Heart left ventricle (tissue), 13 donors: ENCODE measurements around the gene MED27.

Experiments used
- POLR2A ChIP-seq, 2 donors: fragments of 450-650 bp; IDR thresholded peaks; one replicate each; pipeline ENCODE4 v1.6.1; 2017; ENCODE audit warnings: antibody characterized with exemption in 2 of 2, mild to moderate bottlenecking in 2 of 2, moderate library complexity in 2 of 2
- TF ChIP-seq, protein P1 (sequence below), 12 donors: fragments of 200-600 bp; sonication (generic) in 4 of 12; IDR thresholded peaks; one replicate each; pipeline versions ENCODE4 v1.5.0 to v1.8.0; 2018 to 2022; ENCODE audit warnings: antibody characterized with exemption in 12 of 12, mild to moderate bottlenecking in 5 of 12
- donor health status: ischemic (EF 13 %, LVEDD 7.1; RV severe dilation, severe dysfunction).
- donor health status: DM: no; HTN: yes; CAD: no.
- donor health status: DM: no; HTN: no; CAD: no.
- donor health status: ischemic (EF 25% LVEDD 6.9; RV normal size, moderate dysfunction).
- donor health status: ischemic (EF 25% LVEDD 5.7; RV mildly dilated, moderate dysfunction).
- donor health status: ischemic (EF 35%, LVEDD 5.7; RV mildly dilated, moderate dysfunction).
- donor health status: nonischemic (EF 11% LVEDD 7.7; RV severe dilation, severe dysfunction).
- donor health status: DM: yes; HTN: yes; CAD: no.
- donor health status: PGD.
- donor health status: ischemic (EF 29% LVEDD 5.4; RV normal size, mild dysfunction).
- donor health status: nonischemic (EF 23%, LVEDD 6.1; RV moderate dilation, normal function).

GRCh38 chr9:132020272-132020671 is 59.4 kb downstream of the MED27 start:
- TF ChIP-seq, protein P1, sequence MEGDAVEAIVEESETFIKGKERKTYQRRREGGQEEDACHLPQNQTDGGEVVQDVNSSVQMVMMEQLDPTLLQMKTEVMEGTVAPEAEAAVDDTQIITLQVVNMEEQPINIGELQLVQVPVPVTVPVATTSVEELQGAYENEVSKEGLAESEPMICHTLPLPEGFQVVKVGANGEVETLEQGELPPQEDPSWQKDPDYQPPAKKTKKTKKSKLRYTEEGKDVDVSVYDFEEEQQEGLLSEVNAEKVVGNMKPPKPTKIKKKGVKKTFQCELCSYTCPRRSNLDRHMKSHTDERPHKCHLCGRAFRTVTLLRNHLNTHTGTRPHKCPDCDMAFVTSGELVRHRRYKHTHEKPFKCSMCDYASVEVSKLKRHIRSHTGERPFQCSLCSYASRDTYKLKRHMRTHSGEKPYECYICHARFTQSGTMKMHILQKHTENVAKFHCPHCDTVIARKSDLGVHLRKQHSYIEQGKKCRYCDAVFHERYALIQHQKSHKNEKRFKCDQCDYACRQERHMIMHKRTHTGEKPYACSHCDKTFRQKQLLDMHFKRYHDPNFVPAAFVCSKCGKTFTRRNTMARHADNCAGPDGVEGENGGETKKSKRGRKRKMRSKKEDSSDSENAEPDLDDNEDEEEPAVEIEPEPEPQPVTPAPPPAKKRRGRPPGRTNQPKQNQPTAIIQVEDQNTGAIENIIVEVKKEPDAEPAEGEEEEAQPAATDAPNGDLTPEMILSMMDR (IDR thresholded peaks at IDR 0.05): no peak
- no peak for TF ChIP-seq POLR2A (IDR thresholded peaks at IDR 0.05)
